Colonic mucosa (tissue), 4 donors: Measurements from ENCODE around the gene GLB1L3. TPM values are rescaled to one million over a fixed set of nuclear protein-coding genes. Genes with fewer than 3 reads are reported as not detected.
A peak's percentile ranks its signal among the peaks of the same experiment; 100 is the strongest.

Experiments
- DNase-seq: peaks from one replicate; pipeline ENCODE4 v3.0.0-alpha.2; 2020
- H3K27ac ChIP-seq: fragments of 200-600 bp; one replicate; pipeline ENCODE4 v1.8.0; 2021
- H3K27me3 ChIP-seq: fragments of 200-600 bp; one replicate; pipeline ENCODE4 v1.8.0; 2021
- H3K36me3 ChIP-seq: fragments of 200-600 bp; one replicate; pipeline ENCODE4 v1.8.0; 2021
- H3K4me1 ChIP-seq: fragments of 200-600 bp; one replicate; pipeline ENCODE4 v1.8.0; 2021; ENCODE audit warnings: mild to moderate bottlenecking
- H3K4me3 ChIP-seq: fragments of 200-600 bp; one replicate; pipeline ENCODE4 v1.8.0; 2021
- H3K9ac ChIP-seq, 2 donors: one replicate each; pipeline ENCODE4 v1.7.0; 2013; ENCODE audit warnings: control low read depth in 2 of 2, low read depth in 2 of 2, low read length in 2 of 2
- H3K9me3 ChIP-seq: fragments of 200-600 bp; one replicate; pipeline ENCODE4 v1.8.0; 2021
- CTCF ChIP-seq: fragments of 200-600 bp; IDR thresholded peaks from one replicate; pipeline ENCODE4 v1.8.0; 2022; ENCODE audit warnings: antibody characterized with exemption, mild to moderate bottlenecking
- intact Hi-C: fragments of 100-400 bp; cut with DNase I; formaldehyde crosslinking; loops from one replicate; pipeline ENCODE4 v1.14.1; 2022
- total RNA-seq, 2 donors: library from RNA; stranded (reverse); fragmentation: NEBNext Ultra II Directional in 1 of 2; extraction: Animal tissue kit (Norgen Biotek cat#: 25700) in 1 of 2; gene quantifications; one replicate each; pipeline ENCODE4 v1.2.1, GENCODE V29; 2021
- donor health status: healthy.
- donor health status: DM: no; HTN: no; CAD: no.
- donor health status: DM: no; HTN: no; CAD: no.

GLB1L3 gene
- total RNA-seq, 2 donors from 2014 or later, result 0.15 TPM; not detected in 1

GRCh38 chr11:134332782-134333181 is 56.6 kb downstream of the GLB1L3 start:
- no peak for DNase-seq
- no peaks in the 10 kb centered on the region for H3K9me3 ChIP-seq
- H3K9ac ChIP-seq, result peak overlapping the region in 1 of 2 donors; percentile 7
- intact Hi-C loops, result no loop called here
- no peaks in the 10 kb centered on the region for H3K27me3 ChIP-seq
- peak overlapping the region; percentile 79 for H3K4me3 ChIP-seq
- TF ChIP-seq CTCF, result no peak
- no peaks in the 10 kb centered on the region for H3K4me1 ChIP-seq
- no peaks in the 10 kb centered on the region for H3K36me3 ChIP-seq
- H3K27ac ChIP-seq, result no peak overlapping the region

GRCh38 chr11:134333312-134333711 is 57.1 kb downstream of the GLB1L3 start:
- Histone ChIP-seq H3K27me3 (no peaks in the 10 kb centered on the region), H3K4me3 (no peak overlapping the region), H3K9ac (no peak overlapping the region), H3K9me3 (no peaks in the 10 kb centered on the region), H3K36me3 (no peaks in the 10 kb centered on the region), H3K27ac (no peak overlapping the region), H3K4me1 (no peaks in the 10 kb centered on the region)
- intact Hi-C loops, result no loop called here
- no peak for DNase-seq
- no peak for TF ChIP-seq CTCF

- Histone ChIP-seq H3K9ac (no peak overlapping the region), H3K36me3 (no peaks in the 10 kb centered on the region), H3K27me3 (no peaks in the 10 kb centered on the region), H3K4me1 (no peaks in the 10 kb centered on the region), H3K9me3 (no peaks in the 10 kb centered on the region), H3K27ac (no peak overlapping the region), H3K4me3 (no peak overlapping the region)
- no peak for DNase-seq
- intact Hi-C loops, result no loop called here
- TF ChIP-seq CTCF, result no peak
These were observed 57.8 kb downstream of the GLB1L3 start for GRCh38 chr11:134333946-134334345.

- no peaks in the 10 kb centered on the region for H3K27me3 ChIP-seq
- intact Hi-C loops, result no loop called here
These were observed 58.8 kb downstream of the GLB1L3 start for GRCh38 chr11:134334796-134335571.

GRCh38 chr11:134337051-134337450 is 60.9 kb downstream of the GLB1L3 start:
- DNase-seq, result no peak
- Histone ChIP-seq H3K9ac (no peak overlapping the region), H3K4me3 (no peak overlapping the region), H3K4me1 (no peaks in the 10 kb centered on the region), H3K36me3 (no peaks in the 10 kb centered on the region), H3K9me3 (no peaks in the 10 kb centered on the region), H3K27ac (no peak overlapping the region), H3K27me3 (no peaks in the 10 kb centered on the region)
- intact Hi-C loops, result no loop called here
- TF ChIP-seq CTCF, result no peak

More at GRCh38 chr11:134334796-134335571, 58.8 kb downstream of the GLB1L3 start:
- no peak for TF ChIP-seq CTCF
- Histone ChIP-seq H3K27ac (no peak overlapping the region), H3K36me3 (no peaks in the 10 kb centered on the region), H3K9ac (no peak overlapping the region), H3K4me1 (no peaks in the 10 kb centered on the region), H3K9me3 (no peaks in the 10 kb centered on the region), H3K4me3 (no peak overlapping the region)
- no peak for DNase-seq
